Mesothelial cell of epicardium (in vitro differentiated cells): Measurements from ENCODE around the gene PRX. TPM values are rescaled to one million over a fixed set of nuclear protein-coding genes. Genes with fewer than 3 reads are reported as not detected.
"Not testable (repeated sequence)": the region's sequence is repeated elsewhere in the genome, so short reads cannot be mapped to it uniquely, and the experiment has no call there.

ENCODE experiments used
- DNase-seq, 2 experiments: peaks; one replicate each; pipeline ENCODE4 v3.0.0; 2021; ENCODE audit warnings: low spot score in 2 of 2; ENCODE audit not compliant: unreplicated experiment in 2 of 2
- H3K27ac Mint-ChIP-seq: 2 replicates; pipeline ENCODE4 v1.8.0; 2021; ENCODE audit warnings: mixed read lengths
- H3K27me3 Mint-ChIP-seq: 2 replicates; pipeline ENCODE4 v1.8.0; 2021; ENCODE audit warnings: low read depth, mixed read lengths
- H3K36me3 Mint-ChIP-seq: 2 replicates; pipeline ENCODE4 v1.8.0; 2021; ENCODE audit warnings: mixed read lengths
- H3K4me1 Mint-ChIP-seq: 2 replicates; pipeline ENCODE4 v1.8.0; 2021; ENCODE audit warnings: mixed read lengths
- H3K4me3 Mint-ChIP-seq: 2 replicates; pipeline ENCODE4 v1.8.0; 2021; ENCODE audit warnings: mild to moderate bottlenecking, moderate library complexity, mixed read lengths
- H3K9me3 Mint-ChIP-seq: 2 replicates; pipeline ENCODE4 v1.8.0; 2021; ENCODE audit warnings: mixed read lengths
- CTCF ChIP-seq: fragments of 200-600 bp; sonication (generic); IDR thresholded peaks from one replicate; pipeline ENCODE4 v1.5.0; 2021; ENCODE audit warnings: antibody characterized with exemption; ENCODE audit not compliant: unreplicated experiment
- total RNA-seq: library from RNA; stranded (reverse); gene quantifications from 3 replicates; pipeline ENCODE4 v1.2.1, GENCODE V29; 2021

Gene PRX
- total RNA-seq, 1 donor from 2014 or later, result 5.2 TPM

- Mint-ChIP-seq H3K36me3 (peaks cover 29% of the 10 kb centered on the region), H3K9me3 (no peaks in the 10 kb centered on the region), H3K27ac (no peak overlapping the region), H3K27me3 (no peaks in the 10 kb centered on the region), H3K4me1 (no peaks in the 10 kb centered on the region), H3K4me3 (no peak overlapping the region)
- no peak for DNase-seq
- TF ChIP-seq CTCF, result no peak
These were observed 36.8 kb downstream of the PRX start for GRCh38 chr19:40376286-40376862.

- no peaks in the 10 kb centered on the region for H3K9me3 Mint-ChIP-seq
- H3K4me3 Mint-ChIP-seq, result no peak overlapping the region
- TF ChIP-seq CTCF, result no peak
- H3K36me3 Mint-ChIP-seq, result peaks cover 26% of the 10 kb centered on the region
- H3K4me1 Mint-ChIP-seq, result no peaks in the 10 kb centered on the region
- no peaks in the 10 kb centered on the region for H3K27me3 Mint-ChIP-seq
- no peak overlapping the region for H3K27ac Mint-ChIP-seq
- DNase-seq, result no peak
These were observed 39.1 kb downstream of the PRX start for GRCh38 chr19:40374084-40374483.

- H3K36me3 Mint-ChIP-seq, result peaks cover 23% of the 10 kb centered on the region
- peaks cover 5% of the 10 kb centered on the region for H3K4me1 Mint-ChIP-seq
- no peak overlapping the region for H3K4me3 Mint-ChIP-seq
- H3K27me3 Mint-ChIP-seq, result no peaks in the 10 kb centered on the region
- no peak overlapping the region for H3K27ac Mint-ChIP-seq
- TF ChIP-seq CTCF, result no peak
- DNase-seq, result no peak
- no peaks in the 10 kb centered on the region for H3K9me3 Mint-ChIP-seq
These were observed 41.4 kb downstream of the PRX start for GRCh38 chr19:40371802-40372122.

- Mint-ChIP-seq H3K4me3 (no peak overlapping the region), H3K27ac (no peak overlapping the region), H3K27me3 (no peaks in the 10 kb centered on the region), H3K36me3 (peaks cover 23% of the 10 kb centered on the region), H3K4me1 (peaks cover 9% of the 10 kb centered on the region), H3K9me3 (no peaks in the 10 kb centered on the region)
- DNase-seq, result no peak
- no peak for TF ChIP-seq CTCF
These were observed 42.0 kb downstream of the PRX start for GRCh38 chr19:40370997-40371801.

GRCh38 chr19:40370253-40370652, 42.9 kb downstream of the PRX start:
- peaks cover 15% of the 10 kb centered on the region for H3K4me1 Mint-ChIP-seq
- H3K27ac Mint-ChIP-seq, H3K4me3 Mint-ChIP-seq, H3K9me3 Mint-ChIP-seq, DNase-seq, H3K27me3 Mint-ChIP-seq: not testable (repeated sequence)
- peaks cover 20% of the 10 kb centered on the region for H3K36me3 Mint-ChIP-seq

GRCh38 chr19:40369797-40370196, 43.4 kb downstream of the PRX start:
- no peak for TF ChIP-seq CTCF
- no peaks in the 10 kb centered on the region for H3K27me3 Mint-ChIP-seq
- DNase-seq, result no peak
- H3K27ac Mint-ChIP-seq, result no peak overlapping the region
- H3K4me3 Mint-ChIP-seq, result no peak overlapping the region
- no peaks in the 10 kb centered on the region for H3K9me3 Mint-ChIP-seq
- H3K36me3 Mint-ChIP-seq, result peaks cover 16% of the 10 kb centered on the region
- H3K4me1 Mint-ChIP-seq, result peaks cover 19% of the 10 kb centered on the region
